Stimulated activated CD4-positive, alpha-beta T cell treated with anti-CD3 and anti-CD28 coated beads, Interleukin-2, amount 100 ng/mL, for 4 hours (primary cell): ENCODE data around the gene PEF1.

ENCODE experiments used
- DNase-seq: peaks from one replicate; pipeline ENCODE4 v3.0.0-alpha.2; 2020; ENCODE audit warnings: low read depth

PEF1 gene

DNA sequence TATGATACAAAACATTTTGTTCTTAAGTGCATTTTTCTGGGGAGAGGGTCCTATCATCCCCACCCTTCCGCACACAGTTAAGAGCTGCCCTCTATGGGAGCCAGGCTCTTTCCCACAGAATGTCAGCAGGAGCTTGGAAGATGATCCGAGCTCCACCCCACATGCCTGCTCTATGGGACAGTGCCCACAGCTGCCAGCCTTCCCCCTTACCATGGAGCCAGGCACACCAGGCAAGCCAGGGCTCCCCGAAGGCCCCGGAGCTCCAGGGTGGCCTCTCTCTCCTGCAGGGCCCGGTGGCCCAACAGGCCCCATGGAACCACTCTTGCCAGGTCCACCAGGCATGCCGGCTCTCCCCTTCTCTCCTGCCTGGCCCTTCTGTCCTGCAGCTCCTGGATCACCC, 10.4 kb upstream of the PEF1 start:
- no peak for DNase-seq

DNA sequence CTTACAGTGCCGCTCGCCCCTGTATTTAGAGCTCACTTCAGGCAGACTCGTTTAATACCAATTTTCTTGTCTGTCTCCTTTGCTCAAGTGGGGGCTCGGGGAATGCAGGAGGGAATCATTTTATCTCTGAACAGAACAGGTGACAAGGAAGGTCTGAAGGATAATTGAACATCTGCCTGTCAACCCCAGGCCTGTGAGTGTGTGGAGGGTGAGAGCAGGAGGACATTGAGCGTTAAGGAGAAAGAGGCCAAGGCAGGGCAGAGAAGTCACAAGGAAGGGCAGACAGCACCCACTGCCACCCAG, 9.7 kb upstream of the PEF1 start:
- DNase-seq: no peak

DNA sequence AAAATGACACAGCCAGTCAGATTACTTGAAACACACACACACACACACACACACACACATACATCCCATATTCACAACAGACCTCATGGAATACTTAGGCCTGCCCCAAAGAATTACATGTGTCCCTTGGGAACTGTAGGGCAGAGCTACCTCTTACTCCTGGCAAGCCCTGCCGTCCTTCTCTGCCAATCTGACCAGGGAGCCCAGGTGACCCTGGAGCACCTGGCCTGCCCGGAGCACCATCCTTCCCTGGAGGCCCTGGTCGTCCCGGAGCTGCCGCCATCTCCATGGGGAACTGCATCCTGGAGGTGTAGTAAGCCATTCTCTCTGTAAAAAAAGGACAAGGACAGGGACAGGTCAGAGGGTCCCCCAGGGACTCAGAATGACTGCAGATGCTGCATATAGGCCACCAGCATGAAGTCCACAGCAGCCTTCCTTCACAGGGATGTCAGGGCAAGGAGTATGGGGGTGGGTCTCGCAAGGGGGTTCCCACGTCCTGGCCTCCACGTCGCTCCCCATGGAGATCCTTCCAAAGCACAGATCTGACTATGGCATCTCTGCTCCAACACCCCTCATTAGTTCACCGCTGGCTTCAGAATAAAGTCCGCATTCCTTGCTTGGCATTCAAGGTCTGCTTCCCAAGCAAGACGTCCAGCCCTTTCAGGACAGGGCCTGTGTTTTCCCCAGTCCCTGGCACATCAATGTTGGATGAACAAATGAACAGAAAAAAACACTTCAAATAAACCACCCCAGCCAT, 9.2 kb upstream of the PEF1 start:
- no peak for DNase-seq

DNA sequence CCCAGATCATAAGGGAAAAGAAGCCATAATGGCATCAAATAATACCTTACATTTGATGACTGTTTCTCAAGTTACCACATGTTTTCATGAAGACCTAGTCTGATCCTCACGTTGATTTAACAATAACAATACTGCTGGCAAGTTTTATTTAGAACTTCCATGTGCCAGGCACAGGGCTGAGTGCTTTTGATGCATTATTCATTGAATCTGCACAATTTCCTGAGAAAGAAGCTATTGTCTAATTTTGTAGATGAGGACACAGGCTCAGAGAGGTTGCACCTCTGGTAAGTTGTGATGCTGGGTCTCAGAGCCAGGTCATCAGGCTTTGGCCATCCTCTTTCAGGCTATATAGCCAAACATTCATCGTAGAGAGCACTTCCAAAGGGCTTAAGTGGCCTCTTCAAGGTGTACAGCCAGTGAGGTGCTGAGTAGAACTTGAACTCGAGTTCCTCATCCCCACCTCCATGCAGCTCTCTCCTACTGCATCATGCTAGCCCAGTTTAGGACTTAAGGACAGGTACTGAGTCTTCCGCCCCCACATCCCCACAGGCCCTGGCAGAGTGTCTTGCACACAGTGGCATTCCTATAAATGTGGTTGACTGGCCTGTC, 8.3 kb upstream of the PEF1 start:
- DNase-seq: no peak

DNA sequence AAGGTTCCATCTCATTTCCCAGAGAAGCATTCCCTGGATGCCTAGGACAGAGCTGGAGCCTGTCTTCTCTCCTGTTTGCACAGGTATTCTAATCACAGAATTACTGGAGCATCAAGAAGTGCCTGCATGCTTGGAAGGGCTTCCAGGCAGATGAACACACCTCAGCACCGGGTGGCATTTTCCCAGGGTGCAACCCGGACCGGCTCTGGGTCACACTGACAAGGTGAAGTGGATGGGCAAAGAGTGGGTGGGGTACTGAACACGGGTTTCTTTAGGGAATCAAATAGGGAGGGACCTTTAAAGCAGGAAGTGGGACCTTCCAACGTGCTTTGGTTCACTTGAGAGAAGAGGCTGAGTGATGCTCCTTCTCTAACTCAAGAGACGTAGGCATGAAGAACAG, 7.1 kb upstream of the PEF1 start:
- no peak for DNase-seq

DNA sequence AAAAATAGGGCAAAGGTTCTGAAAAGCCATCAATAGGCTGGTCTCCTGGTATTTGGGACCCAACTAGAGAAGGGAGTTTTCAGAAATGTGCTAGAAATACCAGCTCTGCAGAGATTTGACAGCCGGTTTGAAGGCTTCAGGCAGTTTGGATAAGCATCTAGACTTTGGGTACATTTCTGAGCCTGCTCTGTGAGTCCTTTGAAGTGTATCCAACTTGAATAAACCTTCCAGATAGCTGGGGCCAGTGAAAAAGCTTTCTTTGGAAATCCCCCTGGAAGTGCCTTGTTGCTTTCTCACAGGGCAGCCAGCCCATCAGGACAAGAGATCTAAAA, 6.4 kb upstream of the PEF1 start:
- no peak for DNase-seq

DNA sequence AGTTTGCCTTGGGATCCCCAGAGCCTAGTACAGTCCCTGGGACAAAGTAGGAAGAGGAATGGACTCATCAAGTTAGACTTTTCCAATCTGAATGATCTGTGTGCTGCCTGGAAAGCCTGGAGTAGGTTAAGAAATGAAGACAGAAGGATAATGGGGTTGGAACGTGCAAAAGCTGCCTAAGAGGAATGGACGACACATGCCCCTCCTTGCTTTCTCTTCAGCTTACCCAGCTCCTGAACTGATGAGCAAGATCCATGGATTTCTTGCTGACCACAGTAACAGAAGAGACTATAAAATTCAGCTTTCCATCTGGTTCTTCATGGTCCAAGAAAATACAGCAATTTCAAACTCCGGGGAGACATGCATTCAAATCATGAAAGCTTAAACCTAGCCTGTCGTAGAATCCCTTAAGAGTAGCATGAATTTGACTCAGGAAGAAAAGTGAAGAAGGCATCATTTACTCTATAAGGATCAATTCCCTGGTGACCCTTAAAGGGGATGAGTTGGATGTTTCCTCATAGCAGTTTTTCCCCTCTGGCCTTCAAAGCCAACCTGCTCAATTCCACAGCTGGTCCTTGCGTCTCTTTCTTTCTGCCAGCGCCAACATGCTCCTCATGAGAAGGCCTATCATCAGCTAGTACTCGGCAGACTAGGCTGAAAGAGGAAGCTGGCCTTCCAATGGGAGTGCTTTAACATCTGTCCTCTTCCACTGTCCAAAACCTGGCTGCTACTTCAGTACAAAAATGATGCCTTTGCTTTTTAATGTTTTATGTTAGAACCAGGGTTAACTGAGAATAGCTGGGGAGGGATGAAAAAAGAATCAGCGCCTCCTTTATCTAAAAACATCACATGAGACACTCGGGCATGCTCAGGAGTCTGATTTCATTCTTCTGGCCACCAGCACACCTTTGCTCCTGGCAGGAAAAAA, 5.7 kb upstream of the PEF1 start:
- DNase-seq: no peak

DNA sequence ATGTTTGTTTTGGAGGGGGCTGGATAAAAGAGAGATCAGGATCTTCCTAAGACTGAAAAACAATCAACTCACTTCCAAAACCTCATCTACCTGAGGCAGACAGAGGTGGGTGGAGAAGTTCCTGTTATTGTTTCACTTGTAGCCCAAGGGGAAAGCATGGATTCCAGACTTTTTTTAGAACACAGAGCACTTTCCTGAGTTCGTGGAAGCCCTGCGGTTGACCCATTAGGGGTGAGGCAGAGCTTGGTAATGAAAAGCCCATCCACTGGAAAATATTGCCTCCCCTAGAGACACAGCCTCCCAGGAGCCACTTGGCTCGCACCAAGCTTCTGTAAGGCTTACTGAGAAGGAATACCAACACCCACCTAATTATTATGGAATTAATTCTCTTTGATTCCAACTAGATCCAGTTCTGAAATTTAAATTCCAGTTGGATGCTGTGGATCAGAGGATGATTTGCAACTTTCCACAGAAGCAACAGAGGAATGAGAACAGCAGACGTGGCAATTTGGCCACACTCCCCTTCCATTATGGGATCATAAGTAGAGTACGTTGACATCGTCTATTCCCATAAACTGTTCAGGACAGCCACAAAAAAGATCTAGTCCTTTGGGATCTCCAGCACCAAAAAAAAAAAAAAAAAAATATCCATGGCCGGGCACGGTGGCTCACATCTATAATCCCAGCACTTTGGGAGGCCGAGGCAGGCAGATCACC, 4.1 kb upstream of the PEF1 start:
- no peak for DNase-seq

DNA sequence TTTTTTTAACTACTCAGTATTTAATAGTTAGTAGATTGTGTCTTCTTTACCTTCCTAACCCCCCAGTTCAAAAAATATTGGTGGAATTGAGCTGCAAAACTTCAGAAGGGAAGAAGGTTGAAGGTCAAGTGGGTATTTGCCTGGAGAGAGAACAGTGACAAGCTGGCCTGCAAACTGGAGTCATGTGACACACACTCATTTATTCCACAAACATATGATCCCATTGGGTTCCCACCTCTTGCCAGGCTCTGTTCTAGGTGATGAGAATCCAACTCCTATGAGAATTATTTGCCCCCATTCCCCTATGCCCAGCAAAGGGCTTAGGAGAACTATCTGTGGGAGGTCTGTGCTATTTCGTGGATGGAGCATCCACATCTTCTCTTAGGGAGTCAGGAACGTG, 3.5 kb upstream of the PEF1 start:
- DNase-seq: no peak

DNA sequence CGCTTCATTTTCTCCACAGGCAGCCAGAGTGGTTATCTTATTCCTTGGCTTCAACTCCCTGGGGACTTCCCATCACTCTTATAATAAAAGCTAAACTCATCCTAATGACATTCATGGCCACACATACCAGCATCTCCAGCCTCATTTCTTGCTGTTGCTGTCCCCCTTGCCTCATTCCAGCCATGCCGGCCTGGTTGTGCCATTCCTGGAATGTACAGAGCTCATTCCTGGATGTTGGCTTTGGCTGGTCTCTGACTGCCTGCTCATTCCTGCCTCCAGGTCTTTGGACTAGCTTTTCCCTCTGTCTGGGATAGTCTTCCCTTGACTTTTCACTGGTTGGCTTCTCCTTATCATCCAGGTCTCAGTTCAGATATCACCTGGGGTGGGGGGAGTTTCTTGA, 2.4 kb upstream of the PEF1 start:
- no peak for DNase-seq

DNA sequence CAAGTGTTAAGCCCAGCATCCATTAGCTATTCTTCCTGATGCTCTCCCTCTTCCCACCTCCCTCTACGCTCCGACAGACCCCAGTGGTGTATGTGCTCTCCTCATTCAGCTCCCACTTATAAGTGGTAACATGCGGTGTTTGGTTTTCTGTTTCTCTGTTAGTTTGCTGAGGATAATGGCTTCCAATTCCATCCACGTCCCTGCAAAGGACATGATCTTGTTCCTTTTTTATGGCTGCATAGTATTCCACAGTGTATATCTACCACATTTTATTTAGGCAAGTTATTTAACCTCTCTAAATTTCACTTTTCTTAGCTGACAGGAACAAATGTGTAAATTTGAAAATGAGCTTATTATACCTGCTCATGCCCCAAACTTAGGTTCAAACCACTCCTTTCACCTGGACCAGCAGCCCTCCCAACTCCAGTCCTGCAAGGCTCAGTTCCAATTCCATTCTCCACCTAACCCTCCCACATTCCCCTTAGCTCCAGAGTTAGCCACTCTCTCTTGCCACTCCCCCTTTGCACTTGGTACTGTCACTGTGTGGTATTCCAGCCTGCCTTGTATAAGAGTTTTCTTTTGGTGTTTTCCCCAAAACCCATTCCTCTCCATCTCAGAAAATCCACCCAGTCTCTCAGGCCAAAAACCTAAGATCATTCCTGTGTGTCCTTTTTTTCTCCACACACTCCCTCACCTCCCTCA, 1.7 kb upstream of the PEF1 start:
- DNase-seq: no peak

DNA sequence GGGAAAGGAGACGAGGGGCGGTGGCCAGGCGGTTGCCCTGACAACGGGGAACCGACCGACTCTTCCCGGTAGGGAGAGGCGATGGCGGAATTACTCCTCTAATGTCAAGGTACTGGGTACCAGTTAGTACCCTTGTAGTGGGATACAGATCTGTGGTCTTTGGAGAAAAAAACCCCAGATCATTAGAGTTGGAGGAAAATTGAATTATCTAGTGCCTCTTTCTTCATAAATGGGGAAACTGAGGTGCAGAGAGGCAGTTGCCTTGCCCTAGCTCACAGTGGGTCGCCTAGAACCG, 545 bp upstream of the PEF1 start:
- no peak for DNase-seq

DNA sequence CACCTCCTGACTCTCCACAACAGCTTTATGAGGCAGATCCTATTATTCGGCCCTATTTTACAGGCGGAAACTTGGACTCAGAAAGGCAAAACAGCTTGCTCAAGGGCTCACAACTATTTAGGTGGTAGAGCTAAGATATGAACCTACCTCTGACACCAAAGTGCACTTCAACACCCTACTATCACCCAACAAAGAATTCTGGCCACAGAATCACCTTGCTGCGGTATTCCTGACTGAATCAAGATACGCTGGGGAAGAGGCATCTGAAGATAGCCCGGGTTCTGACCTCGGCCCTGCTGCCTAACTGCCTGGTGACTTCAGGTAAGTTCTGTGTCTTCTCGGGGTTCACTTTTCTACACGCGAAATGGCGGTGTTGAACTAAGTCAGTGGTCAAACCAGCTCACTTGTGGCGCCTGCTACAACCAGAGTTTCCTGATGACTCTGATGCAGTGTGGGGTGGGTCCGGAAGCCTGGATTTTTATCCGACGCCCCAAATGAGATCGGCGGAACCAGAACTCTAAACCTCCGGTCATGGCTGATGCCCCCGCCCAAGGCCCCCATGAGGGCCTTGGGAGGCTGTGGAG, 608 bp downstream of the PEF1 start:
- DNase-seq: no peak

DNA sequence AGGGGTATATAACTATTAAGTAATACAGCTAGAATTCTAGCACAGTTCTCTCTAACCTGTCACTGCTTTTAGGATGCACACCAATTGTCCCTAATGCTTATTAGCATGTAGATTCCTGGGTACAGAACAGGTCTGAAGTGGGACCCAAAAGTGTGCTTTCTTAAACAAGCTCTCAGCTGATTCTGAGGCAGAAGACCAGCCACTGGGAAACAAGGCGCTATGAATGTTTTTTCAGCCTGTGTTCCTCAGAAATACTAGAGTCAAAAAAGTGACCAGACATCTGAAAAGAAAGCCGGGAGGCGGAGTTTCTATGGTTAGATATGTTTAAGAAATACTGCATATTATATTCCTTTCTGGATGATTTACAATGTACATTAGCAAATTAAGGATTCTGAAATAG, 1.8 kb downstream of the PEF1 start:
- no peak for DNase-seq

DNA sequence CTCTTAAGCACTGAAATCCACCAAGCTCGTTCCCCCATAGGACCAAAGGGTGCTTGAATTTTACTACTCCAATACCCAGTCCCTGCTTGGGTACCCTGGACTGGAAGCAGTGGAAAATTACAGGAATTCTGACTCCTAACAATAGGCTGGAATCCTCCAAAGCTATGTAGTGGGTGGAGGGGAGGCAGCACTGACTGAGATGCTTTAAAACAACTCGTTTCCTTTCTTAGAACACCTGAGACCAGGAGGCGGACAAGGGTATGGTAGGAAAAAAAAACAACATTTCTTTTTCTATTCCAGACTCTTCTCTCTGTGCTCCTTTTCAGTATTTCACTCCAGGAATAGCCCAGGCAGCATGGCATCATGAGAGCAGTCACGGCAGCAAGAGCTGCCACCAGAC, 2.3 kb downstream of the PEF1 start:
- DNase-seq: no peak

DNA sequence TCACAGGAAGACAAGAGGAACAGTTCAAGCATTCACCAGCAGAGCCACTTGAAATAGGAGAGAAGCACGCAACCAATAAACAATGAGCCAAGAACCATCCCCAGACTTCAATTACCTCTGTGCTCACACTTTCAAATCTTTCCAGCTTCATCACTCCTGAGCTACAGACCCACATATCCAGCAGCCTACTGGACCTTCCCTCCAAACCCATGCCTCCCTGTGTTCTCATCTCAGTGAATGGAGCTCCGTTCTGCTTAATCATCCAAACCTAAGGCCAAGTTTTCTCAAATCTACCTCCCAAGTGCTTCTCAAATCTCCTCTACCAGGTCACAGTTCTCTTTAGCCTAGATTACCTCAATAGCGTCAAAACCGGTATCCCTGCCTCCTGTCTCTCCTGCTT, 3.7 kb downstream of the PEF1 start:
- no peak for DNase-seq

DNA sequence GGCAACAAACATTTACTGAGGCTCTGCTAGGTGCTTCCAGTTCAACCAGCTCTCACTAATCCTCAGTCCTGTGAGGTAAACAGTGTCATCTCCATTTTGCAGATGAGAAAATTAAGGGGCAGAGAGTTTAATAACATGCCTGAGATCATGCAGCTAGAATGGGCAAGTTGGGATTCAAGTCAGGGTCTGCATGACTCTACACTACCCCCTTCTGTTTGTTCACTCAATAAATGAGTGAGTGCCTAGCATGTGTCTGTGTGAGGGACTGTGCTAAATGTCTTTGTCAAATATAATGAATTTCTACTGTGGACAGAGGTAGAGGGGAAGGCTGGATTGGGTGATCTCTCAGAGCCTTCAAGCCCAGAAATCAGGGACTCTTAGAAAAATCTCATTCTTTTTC, 4.5 kb downstream of the PEF1 start:
- DNase-seq: no peak

DNA sequence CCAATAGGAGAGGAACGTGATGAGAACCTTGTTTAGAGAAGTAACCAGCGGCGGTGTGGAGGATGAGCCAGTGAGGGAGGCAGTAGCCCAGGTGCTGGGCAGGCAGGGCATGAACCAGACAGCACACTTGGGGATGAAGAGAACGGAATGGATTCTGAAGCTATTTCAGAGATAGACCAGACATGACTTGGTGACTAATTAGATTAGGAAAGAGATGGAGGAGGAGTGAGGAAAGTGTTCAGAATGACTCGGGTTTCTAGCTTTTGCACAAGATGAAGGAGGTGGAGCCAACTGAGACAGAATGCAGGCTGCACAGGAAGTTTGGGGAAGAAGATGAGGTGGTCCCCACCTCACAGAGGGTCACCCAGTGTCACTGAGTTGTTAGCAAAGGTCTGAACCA, 5.1 kb downstream of the PEF1 start:
- DNase-seq: no peak

DNA sequence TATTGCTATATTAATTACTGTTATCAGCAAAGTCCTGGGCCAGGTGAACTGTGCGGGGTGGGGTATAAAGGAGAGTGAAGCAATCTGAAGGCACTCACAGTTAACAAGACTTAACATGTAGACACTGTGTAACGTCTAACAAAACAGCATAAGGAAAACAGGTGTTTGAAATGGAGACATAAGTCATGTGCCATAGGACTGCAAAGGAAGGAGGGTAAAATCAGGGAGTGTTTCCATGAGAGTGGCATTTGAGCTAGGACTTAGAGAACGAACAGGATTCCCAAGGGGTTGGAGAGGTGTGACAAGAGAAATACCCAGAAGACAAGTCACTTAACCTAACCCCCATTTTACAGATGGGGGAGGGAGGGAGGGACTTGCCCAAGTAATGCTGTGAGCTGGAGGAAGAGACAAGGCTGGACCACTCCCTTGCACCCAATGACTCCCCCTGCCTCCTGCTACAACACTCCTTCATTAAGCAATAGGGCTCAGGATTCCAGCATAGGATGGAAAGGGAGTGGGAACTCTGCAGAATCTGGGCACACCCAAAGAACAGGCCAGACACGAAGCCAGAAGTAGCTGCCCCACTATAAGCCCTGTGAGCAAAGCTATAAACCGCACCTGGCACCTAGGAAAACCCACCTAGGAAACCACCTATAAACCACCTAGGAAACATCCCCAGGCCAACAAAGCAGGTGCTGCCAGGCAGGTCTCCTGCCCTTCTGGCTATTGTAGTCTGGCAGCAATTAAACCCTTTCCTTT, 6.6 kb downstream of the PEF1 start:
- no peak for DNase-seq

DNA sequence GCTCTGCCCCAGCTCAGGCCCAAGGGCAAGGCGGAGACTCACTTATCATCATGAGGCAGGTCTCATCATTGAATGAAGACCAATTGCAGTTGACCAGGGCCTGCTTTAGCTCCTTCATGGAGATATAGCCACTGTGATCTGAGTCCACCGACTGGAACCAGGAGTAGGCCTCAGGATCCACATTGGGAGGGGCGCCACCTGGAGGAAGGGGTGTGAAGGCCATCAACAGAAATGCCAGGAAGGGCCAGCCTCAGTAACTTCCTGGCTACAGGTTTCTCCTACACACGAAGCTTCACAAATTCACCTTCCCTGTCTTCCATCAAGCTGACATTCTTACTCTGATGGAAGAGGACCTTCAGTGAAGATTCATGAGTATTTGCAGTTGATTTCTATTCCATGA, 11.6 kb downstream of the PEF1 start:
- DNase-seq: no peak

DNA sequence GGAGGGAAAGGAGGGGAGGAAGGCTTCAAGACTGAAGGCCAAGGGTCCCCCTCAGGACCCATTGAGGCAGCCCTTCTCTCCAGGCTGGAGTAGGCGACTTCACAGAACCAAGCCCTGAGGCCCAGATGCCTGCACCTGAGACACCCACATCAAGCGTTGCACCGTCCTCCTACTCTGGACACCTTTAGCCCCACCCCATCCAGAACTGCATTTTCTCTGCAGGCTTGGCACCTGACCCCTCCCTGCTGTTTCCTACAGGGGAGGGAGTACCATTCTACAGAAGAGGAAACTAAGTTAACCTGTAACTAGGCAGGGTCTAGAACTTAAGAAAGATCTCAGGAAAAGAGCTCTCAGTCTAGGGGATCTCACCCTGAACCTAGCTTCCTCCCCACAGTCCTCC, 12.0 kb downstream of the PEF1 start:
- DNase-seq: no peak
